Measurements from ENCODE around the gene RPGR.

- TF ChIP-seq, protein P1, sequence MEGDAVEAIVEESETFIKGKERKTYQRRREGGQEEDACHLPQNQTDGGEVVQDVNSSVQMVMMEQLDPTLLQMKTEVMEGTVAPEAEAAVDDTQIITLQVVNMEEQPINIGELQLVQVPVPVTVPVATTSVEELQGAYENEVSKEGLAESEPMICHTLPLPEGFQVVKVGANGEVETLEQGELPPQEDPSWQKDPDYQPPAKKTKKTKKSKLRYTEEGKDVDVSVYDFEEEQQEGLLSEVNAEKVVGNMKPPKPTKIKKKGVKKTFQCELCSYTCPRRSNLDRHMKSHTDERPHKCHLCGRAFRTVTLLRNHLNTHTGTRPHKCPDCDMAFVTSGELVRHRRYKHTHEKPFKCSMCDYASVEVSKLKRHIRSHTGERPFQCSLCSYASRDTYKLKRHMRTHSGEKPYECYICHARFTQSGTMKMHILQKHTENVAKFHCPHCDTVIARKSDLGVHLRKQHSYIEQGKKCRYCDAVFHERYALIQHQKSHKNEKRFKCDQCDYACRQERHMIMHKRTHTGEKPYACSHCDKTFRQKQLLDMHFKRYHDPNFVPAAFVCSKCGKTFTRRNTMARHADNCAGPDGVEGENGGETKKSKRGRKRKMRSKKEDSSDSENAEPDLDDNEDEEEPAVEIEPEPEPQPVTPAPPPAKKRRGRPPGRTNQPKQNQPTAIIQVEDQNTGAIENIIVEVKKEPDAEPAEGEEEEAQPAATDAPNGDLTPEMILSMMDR (conservative IDR thresholded peaks at IDR 0.05): no peak
- TF ChIP-seq ZFX (IDR thresholded peaks at IDR 0.05): no peak
These were observed 1.2 kb downstream of the RPGR start for GRCh38 chrX:38326086-38326485.

Measured in C4-2B (cell line).